ENCODE data around the gene CCDC51.

CCDC51 gene

DNA sequence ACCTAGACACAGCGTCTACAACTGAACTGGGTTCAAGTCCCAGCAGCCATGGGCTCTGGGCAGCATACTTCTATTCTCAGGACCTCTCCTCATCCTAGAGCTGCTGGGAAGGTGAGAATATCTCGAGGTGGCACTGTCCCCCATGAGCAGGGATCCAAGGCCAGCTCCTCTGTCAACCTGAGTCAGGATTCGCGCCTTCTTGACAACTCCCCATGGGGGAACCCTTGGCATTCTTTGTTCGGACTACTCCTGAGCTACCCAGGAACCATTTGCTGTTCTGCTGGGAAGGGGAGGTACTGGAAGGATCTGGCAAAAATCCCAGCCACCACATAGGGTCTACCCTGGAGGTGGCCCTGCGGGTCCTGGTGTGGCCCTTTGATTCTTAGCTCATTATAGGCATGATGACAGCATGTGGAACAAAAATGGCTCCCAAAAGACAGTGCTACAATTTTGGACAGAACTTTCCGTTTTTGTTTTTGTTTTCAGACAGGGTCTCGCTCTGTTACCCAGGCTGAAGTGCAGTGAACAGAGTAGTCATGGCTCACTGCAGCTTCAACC is 32.3 kb downstream of the CCDC51 start:
- no peak for DNase-seq (ENCODE audit: low read depth, low spot score)
- TF ChIP-seq, protein P1, sequence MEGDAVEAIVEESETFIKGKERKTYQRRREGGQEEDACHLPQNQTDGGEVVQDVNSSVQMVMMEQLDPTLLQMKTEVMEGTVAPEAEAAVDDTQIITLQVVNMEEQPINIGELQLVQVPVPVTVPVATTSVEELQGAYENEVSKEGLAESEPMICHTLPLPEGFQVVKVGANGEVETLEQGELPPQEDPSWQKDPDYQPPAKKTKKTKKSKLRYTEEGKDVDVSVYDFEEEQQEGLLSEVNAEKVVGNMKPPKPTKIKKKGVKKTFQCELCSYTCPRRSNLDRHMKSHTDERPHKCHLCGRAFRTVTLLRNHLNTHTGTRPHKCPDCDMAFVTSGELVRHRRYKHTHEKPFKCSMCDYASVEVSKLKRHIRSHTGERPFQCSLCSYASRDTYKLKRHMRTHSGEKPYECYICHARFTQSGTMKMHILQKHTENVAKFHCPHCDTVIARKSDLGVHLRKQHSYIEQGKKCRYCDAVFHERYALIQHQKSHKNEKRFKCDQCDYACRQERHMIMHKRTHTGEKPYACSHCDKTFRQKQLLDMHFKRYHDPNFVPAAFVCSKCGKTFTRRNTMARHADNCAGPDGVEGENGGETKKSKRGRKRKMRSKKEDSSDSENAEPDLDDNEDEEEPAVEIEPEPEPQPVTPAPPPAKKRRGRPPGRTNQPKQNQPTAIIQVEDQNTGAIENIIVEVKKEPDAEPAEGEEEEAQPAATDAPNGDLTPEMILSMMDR (IDR thresholded peaks at IDR 0.05; ENCODE audit: low read depth, low read length): no peak
- H3K4me3 ChIP-seq (ENCODE audit: low read depth, low read length): no peak overlapping the region
- in situ Hi-C loops (cut with HindIII; ENCODE audit: low sequenced_read_pairs): no loop called here

DNA sequence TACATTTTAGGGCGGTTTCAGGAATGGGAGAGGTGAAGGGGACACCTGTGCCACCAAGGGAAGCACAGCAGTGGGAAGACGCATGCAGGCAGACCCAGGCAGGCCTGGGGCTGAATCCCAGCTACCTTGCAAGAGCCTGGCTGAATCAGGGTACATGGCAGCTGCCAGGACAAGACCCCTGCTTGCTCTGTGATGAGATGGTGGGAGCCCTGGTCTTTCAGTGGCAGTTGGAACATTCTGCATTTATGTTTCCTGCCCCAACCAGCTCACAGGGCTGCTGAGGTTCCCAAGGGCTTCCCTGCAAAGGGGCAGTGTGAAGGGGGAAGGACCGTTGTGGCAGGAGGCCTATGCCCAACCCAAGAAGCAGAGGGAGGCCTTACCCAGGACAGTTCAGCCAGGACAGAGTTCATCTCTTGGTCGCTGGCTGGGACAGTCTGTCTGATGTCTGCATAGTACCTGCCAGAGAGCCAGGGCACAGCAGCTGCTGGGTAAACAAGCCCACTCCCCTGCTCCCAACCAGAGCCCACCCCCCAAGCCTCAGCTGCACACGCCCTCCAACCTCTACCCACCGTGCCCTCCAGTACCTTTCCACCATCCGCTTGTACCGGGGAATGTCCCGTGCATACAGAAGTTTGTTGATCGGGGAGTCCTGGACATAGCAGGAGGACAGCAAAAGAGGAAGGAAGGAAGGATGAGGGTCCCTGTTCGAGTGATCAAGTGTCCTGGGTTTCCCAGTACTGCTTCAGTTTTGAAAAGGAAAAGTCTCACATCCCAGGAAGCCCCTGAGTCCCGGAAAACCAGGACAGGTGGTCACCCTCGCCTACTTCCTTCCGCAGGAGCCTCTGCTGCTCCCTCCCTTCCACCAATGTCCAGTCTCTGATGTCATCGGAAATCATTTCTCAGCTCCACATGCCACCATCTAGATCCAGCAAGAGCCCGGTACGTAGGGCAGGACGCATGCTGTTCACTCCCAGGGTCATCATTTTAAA is 33.2 kb downstream of the CCDC51 start:
- no peak overlapping the region for H3K4me3 ChIP-seq (ENCODE audit: low read depth, low read length)
- no peak for DNase-seq (ENCODE audit: low read depth, low spot score)
- TF ChIP-seq, protein P1 (IDR thresholded peaks at IDR 0.05; ENCODE audit: low read depth, low read length): no peak
- in situ Hi-C loops (cut with HindIII; ENCODE audit: low sequenced_read_pairs): no loop called here

DNA sequence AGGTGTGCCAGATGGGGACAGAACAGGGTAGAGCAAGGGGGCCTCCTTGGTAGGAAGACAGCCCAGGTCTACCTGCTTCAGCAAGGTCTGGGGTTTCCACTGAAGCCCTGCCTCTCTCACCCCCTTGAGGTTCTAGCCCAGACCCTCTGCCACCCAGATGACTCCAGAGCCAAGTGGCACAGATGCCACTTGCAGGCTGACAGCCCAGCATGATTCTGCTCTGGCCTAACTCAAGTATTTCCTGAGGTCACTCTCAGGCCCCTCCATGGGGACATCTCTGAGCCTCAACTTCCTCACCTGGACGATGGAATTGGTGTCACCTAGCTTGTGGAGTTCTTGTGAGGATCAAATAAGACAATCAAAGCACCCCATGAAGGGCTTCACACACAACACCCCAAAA is 33.9 kb downstream of the CCDC51 start:
- TF ChIP-seq, protein P1 (IDR thresholded peaks at IDR 0.05; ENCODE audit: low read depth, low read length): no peak
- no peak overlapping the region for H3K4me3 ChIP-seq (ENCODE audit: low read depth, low read length)
- in situ Hi-C loops (cut with HindIII; ENCODE audit: low sequenced_read_pairs): no loop called here
- no peak for DNase-seq (ENCODE audit: low read depth, low spot score)

DNA sequence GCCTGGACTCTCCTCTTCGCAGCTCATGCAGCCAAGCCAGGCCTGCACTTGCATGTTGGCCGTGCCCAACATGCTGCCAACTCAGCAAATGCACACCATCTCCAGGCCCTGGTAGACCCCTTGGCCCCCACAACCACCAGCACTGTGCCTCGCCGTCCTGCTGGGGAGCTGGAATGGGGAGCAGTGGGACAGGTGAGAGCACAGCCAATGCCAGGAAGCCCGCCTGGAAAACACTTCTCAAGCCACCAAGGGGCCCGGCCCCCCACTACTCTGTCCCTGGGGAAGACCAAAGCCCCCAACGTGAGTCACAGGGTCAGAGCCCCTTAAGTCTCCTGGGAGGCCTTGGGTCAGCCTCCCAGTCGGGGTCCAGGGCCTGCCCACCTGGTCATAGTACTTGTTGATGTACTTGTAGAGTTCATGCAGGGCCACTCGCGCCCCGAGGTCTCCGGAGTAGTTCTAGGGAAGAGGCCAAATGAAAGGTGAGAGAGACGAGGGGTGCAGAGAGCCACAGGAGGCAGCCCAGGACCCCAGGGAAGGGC is 34.5 kb downstream of the CCDC51 start:
- in situ Hi-C loops (cut with HindIII; ENCODE audit: low sequenced_read_pairs): no loop called here
- DNase-seq (ENCODE audit: low read depth, low spot score): no peak
- TF ChIP-seq, protein P1 (IDR thresholded peaks at IDR 0.05; ENCODE audit: low read depth, low read length): no peak
- H3K4me3 ChIP-seq (ENCODE audit: low read depth, low read length): no peak overlapping the region

DNA sequence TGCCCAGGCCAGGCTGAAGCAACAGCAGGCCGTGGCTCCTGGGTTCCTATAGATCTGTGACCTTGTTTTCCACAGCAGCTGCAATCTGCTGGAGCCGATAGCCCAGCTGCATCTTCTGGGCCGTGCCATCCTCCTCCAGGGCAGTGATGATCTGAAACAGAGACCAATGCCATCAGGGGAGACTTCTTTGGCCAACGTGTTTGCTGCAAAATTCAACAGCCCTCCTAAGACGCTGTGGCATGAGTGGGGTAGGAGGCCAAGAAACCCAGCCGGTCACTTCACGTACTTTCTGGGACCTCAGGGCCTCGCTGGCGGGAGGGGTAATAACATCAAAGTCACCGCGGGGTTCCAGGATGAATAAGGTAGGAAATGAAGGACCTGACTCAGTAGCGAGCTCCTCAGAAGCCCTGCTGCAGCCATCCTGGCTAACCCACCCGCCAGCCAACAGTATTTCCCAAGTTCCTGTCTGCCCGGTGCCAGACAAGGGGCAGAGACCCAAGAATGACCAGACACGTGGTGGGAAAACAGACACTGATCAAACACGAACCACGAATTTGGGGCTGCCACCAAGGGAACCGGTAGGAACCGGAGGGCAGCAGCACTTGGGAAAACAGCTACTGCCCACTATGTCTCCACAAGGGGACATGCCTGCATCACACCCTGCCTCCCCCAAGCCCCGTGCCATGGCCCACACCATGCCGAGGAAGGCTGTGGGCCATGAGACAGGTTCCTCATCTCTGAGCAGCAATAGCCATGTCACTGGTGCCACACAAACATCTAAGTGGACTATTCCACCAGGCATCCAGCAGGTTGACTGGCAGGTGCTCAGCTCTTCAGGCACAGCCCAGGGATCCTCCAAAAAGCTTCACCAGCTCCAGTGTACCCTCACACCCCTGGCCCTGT is 35.2 kb downstream of the CCDC51 start:
- TF ChIP-seq, protein P1 (IDR thresholded peaks at IDR 0.05; ENCODE audit: low read depth, low read length): no peak
- H3K4me3 ChIP-seq (ENCODE audit: low read depth, low read length): no peak overlapping the region
- in situ Hi-C loops (cut with HindIII; ENCODE audit: low sequenced_read_pairs): no loop called here
- DNase-seq (ENCODE audit: low read depth, low spot score): no peak
